ENCODE results near the gene TBC1D24. TPM values are rescaled to one million over a fixed set of nuclear protein-coding genes. Genes with fewer than 3 reads are reported as not detected.
A peak's percentile ranks its signal among the peaks of the same experiment; 100 is the strongest.

TBC1D24 gene
- total and polyA plus RNA-seq, 7 experiments from 2014 or later = 1.7 to 13.5 (median 9.2) TPM

- Histone ChIP-seq H3K27me3 (ENCODE audit: control insufficient read depth in 2 of 2, insufficient read depth in 2 of 2, low read length in 2 of 2) (peaks cover 4 to 21% of the 10 kb centered on the region in 2 donors), H3K4me3 (ENCODE audit: low read length) (no peak overlapping the region), H3K9me3 (ENCODE audit: control insufficient read depth in 2 of 3, low read length in 3 of 3) (no peaks in the 10 kb centered on the region), H3K27ac (ENCODE audit: low read depth, low read length) (no peak overlapping the region), H3K36me3 (ENCODE audit: control insufficient read depth in 2 of 3, insufficient read depth in 3 of 3, low read length in 3 of 3) (no peaks in the 10 kb centered on the region), H3K4me1 (ENCODE audit: control insufficient read depth in 2 of 2, insufficient read depth in 2 of 2, low read length in 2 of 2) (peaks cover 11 to 12% of the 10 kb centered on the region in 2 donors)
- ChIA-PET POLR2A (no interaction called here), CTCF (no interaction called here)
- no peaks in the 10 kb centered on the region for H3K9me3 Mint-ChIP-seq
- H3K4me3 Mint-ChIP-seq = peak overlapping the region; percentile 56 to 85 (median 72)
- peak overlapping the region in 1 of 9 donors; percentile 14 for H3K27ac Mint-ChIP-seq
- DNase-seq = peak in 6 of 9 donors; percentile 31 to 54 (median 37)
- H3K27me3 Mint-ChIP-seq = peaks cover 12 to 46% (median 19%) of the 10 kb centered on the region in 5 donors
- peaks cover 15 to 33% (median 21%) of the 10 kb centered on the region in 7 donors for H3K4me1 Mint-ChIP-seq
- ATAC-seq = peak; percentile 14
- peaks cover 0 to 1% (median 0%) of the 10 kb centered on the region in 5 donors for H3K36me3 Mint-ChIP-seq
- intact Hi-C loops (cut with micrococcal nuclease) = loop anchor here in 1 of 2 donors (5.0 kb wide), 2 partner anchors 206 to 209 kb away; partner anchors contain the start of genes KCTD5 and RNPS1
Measured at GRCh38 chr16:2473446-2473926, 1.4 kb upstream of the TBC1D24 start.

- ChIA-PET CTCF (no interaction called here), POLR2A (interaction anchor here (0.5 kb wide), 1 partner anchor 328 kb away, joined by 3 read pairs; no protein-coding TSS in a partner anchor)
- intact Hi-C loops (cut with micrococcal nuclease) = loop anchor here (1.0 to 5.0 kb wide), 6 partner anchors 13 to 208 kb away; partner anchors contain the start of genes CCNF (in 2 of the 2), AMDHD2 (in 1 of the 2), KCTD5 (in 1 of the 2) and RNPS1 (in 1 of the 2)
- Histone ChIP-seq H3K27ac (ENCODE audit: low read depth, low read length) (peak overlapping the region; percentile 66), H3K36me3 (ENCODE audit: control insufficient read depth in 2 of 3, insufficient read depth in 3 of 3, low read length in 3 of 3) (no peaks in the 10 kb centered on the region), H3K27me3 (ENCODE audit: control insufficient read depth in 2 of 2, insufficient read depth in 2 of 2, low read length in 2 of 2) (peaks cover 4 to 18% of the 10 kb centered on the region in 2 donors), H3K4me1 (ENCODE audit: control insufficient read depth in 2 of 2, insufficient read depth in 2 of 2, low read length in 2 of 2) (peaks cover 11 to 12% of the 10 kb centered on the region in 2 donors), H3K4me3 (ENCODE audit: low read length) (peak overlapping the region; percentile 71), H3K9me3 (ENCODE audit: control insufficient read depth in 2 of 3, low read length in 3 of 3) (no peaks in the 10 kb centered on the region)
- Mint-ChIP-seq H3K36me3 (peaks cover 0 to 1% (median 0%) of the 10 kb centered on the region in 5 donors), H3K9me3 (no peaks in the 10 kb centered on the region), H3K4me1 (peaks cover 15 to 32% (median 20%) of the 10 kb centered on the region in 7 donors), H3K27ac (no peak overlapping the region), H3K27me3 (peaks cover 12 to 38% (median 19%) of the 10 kb centered on the region in 5 donors), H3K4me3 (peak overlapping the region; percentile 49 to 79 (median 66))
- DNase-seq = peak; percentile 43 to 64 (median 59)
- ATAC-seq = peak; percentile 82
Measured at GRCh38 chr16:2473999-2474876, 689 bp upstream of the TBC1D24 start.

- ChIA-PET POLR2A (no interaction called here), CTCF (interaction anchor here (0.8 kb wide), 1 partner anchor 11 kb away, joined by 3 read pairs; no protein-coding TSS in a partner anchor)
- ATAC-seq = peak; percentile 49
- Mint-ChIP-seq H3K27me3 (peaks cover 0 to 24% (median 6%) of the 10 kb centered on the region in 5 donors), H3K4me1 (peaks cover 13 to 36% (median 16%) of the 10 kb centered on the region in 7 donors), H3K27ac (peak overlapping the region in 1 of 9 donors; percentile 48), H3K4me3 (peak overlapping the region; percentile 61 to 81 (median 68)), H3K9me3 (no peaks in the 10 kb centered on the region), H3K36me3 (peaks cover 0 to 1% (median 0%) of the 10 kb centered on the region in 5 donors)
- intact Hi-C loops (cut with micrococcal nuclease) = loop anchor here in 1 of 2 donors (1.0 kb wide), 1 partner anchor 15 kb away; the partner anchor contains the start of gene TEDC2
- DNase-seq = peak in 3 of 9 donors; percentile 27 to 35 (median 35)
- H3K27me3 ChIP-seq (ENCODE audit: control insufficient read depth in 2 of 2, insufficient read depth in 2 of 2, low read length in 2 of 2) = peaks cover 4 to 9% of the 10 kb centered on the region in 2 donors
- H3K4me3 ChIP-seq (ENCODE audit: low read length) = peak overlapping the region; percentile 39
- H3K4me1 ChIP-seq (ENCODE audit: control insufficient read depth in 2 of 2, insufficient read depth in 2 of 2, low read length in 2 of 2) = peaks cover 11 to 12% of the 10 kb centered on the region in 2 donors
- H3K27ac ChIP-seq (ENCODE audit: low read depth, low read length) = peak overlapping the region; percentile 35
- H3K9me3 ChIP-seq (ENCODE audit: control insufficient read depth in 2 of 3, low read length in 3 of 3) = no peaks in the 10 kb centered on the region
- no peaks in the 10 kb centered on the region for H3K36me3 ChIP-seq (ENCODE audit: control insufficient read depth in 2 of 3, insufficient read depth in 3 of 3, low read length in 3 of 3)
Measured at GRCh38 chr16:2475413-2476344, 752 bp downstream of the TBC1D24 start.

GRCh38 chr16:2476345-2476720 lies 1.4 kb downstream of the TBC1D24 start:
- Mint-ChIP-seq H3K36me3 (peaks cover 0 to 1% (median 0%) of the 10 kb centered on the region in 5 donors), H3K4me3 (peak overlapping the region; percentile 61 to 80 (median 68)), H3K4me1 (peaks cover 13 to 39% (median 16%) of the 10 kb centered on the region in 7 donors), H3K9me3 (no peaks in the 10 kb centered on the region), H3K27ac (peak overlapping the region in 1 of 9 donors; percentile 48), H3K27me3 (peaks cover 0 to 23% (median 6%) of the 10 kb centered on the region in 5 donors)
- intact Hi-C loops (cut with micrococcal nuclease) = no loop called here
- DNase-seq (no peak), ATAC-seq (no peak)
- Histone ChIP-seq H3K9me3 (ENCODE audit: control insufficient read depth in 2 of 3, low read length in 3 of 3) (no peaks in the 10 kb centered on the region), H3K36me3 (ENCODE audit: control insufficient read depth in 2 of 3, insufficient read depth in 3 of 3, low read length in 3 of 3) (no peaks in the 10 kb centered on the region), H3K27ac (ENCODE audit: low read depth, low read length) (no peak overlapping the region), H3K27me3 (ENCODE audit: control insufficient read depth in 2 of 2, insufficient read depth in 2 of 2, low read length in 2 of 2) (peaks cover 4 to 9% of the 10 kb centered on the region in 2 donors), H3K4me3 (ENCODE audit: low read length) (peak overlapping the region; percentile 39), H3K4me1 (ENCODE audit: control insufficient read depth in 2 of 2, insufficient read depth in 2 of 2, low read length in 2 of 2) (peaks cover 11 to 12% of the 10 kb centered on the region in 2 donors)
- ChIA-PET CTCF (no interaction called here), POLR2A (interaction anchor here (0.9 kb wide), 1 partner anchor 16 kb away, joined by 5 read pairs; the partner anchor contains the start of gene TEDC2)

- ChIA-PET POLR2A (interaction anchor here (0.9 kb wide), 1 partner anchor 17 kb away, joined by 5 read pairs; the partner anchor contains the start of gene TEDC2), CTCF (no interaction called here)
- no peak overlapping the region for H3K27ac ChIP-seq (ENCODE audit: low read depth, low read length)
- H3K4me1 ChIP-seq (ENCODE audit: control insufficient read depth in 2 of 2, insufficient read depth in 2 of 2, low read length in 2 of 2) = peaks cover 11 to 12% of the 10 kb centered on the region in 2 donors
- H3K9me3 ChIP-seq (ENCODE audit: control insufficient read depth in 2 of 3, low read length in 3 of 3) = no peaks in the 10 kb centered on the region
- intact Hi-C loops (cut with micrococcal nuclease) = no loop called here
- H3K4me3 ChIP-seq (ENCODE audit: low read length) = no peak overlapping the region
- no peak for ATAC-seq
- Mint-ChIP-seq H3K36me3 (peaks cover 0 to 1% (median 0%) of the 10 kb centered on the region in 5 donors), H3K4me3 (peak overlapping the region; percentile 61 to 80 (median 68)), H3K4me1 (peaks cover 13 to 39% (median 16%) of the 10 kb centered on the region in 7 donors), H3K27ac (peak overlapping the region in 2 of 9 donors; percentile 14 to 16), H3K27me3 (peaks cover 0 to 23% (median 6%) of the 10 kb centered on the region in 5 donors), H3K9me3 (no peaks in the 10 kb centered on the region)
- no peak for DNase-seq
- peaks cover 4 to 9% of the 10 kb centered on the region in 2 donors for H3K27me3 ChIP-seq (ENCODE audit: control insufficient read depth in 2 of 2, insufficient read depth in 2 of 2, low read length in 2 of 2)
- H3K36me3 ChIP-seq (ENCODE audit: control insufficient read depth in 2 of 3, insufficient read depth in 3 of 3, low read length in 3 of 3) = no peaks in the 10 kb centered on the region
Measured at GRCh38 chr16:2476741-2477140, 1.8 kb downstream of the TBC1D24 start.
